WTC11 (cell line): ENCODE measurements around the gene SLC9A9.

ENCODE experiments used
- CREM ChIP-seq: sonication (generic); formaldehyde crosslinking; IDR thresholded peaks from 2 replicates; pipeline ENCODE4 v1.8.1; 2022; ENCODE audit warnings: mild to moderate bottlenecking, missing genetic modification reagents, moderate library complexity
- CTCF ChIP-seq: fragments of 200-600 bp; IDR thresholded peaks from 2 replicates; pipeline ENCODE4 v1.8.0; 2022; ENCODE audit warnings: antibody characterized with exemption
- FOXK1 ChIP-seq: sonication (generic); formaldehyde crosslinking; IDR thresholded peaks from 2 replicates; pipeline ENCODE4 v1.8.0; 2022; ENCODE audit warnings: mild to moderate bottlenecking, moderate library complexity, missing genetic modification reagents
- GTF2I ChIP-seq: fragments of 250-450 bp; sonication (Bioruptor Pico); conservative IDR thresholded peaks from 2 replicates; pipeline ENCODE4 v1.4.0; 2021; ENCODE audit warnings: mild to moderate bottlenecking
- OVOL2 ChIP-seq: fragments of 250-450 bp; sonication (Bioruptor Pico); IDR thresholded peaks from 2 replicates; pipeline ENCODE4 v1.9.0; 2021; ENCODE audit warnings: mild to moderate bottlenecking, borderline replicate concordance
- SMAD3 ChIP-seq: sonication (generic); formaldehyde crosslinking; IDR thresholded peaks from 2 replicates; pipeline ENCODE4 v1.8.0; 2022; ENCODE audit warnings: missing genetic modification reagents, mild to moderate bottlenecking, borderline replicate concordance
- TCF7 ChIP-seq: sonication (generic); formaldehyde crosslinking; IDR thresholded peaks from 2 replicates; pipeline ENCODE4 v1.8.0; 2022; ENCODE audit warnings: mild to moderate bottlenecking, low read depth, missing genetic modification reagents, moderate library complexity
- TP53 ChIP-seq: sonication (generic); formaldehyde crosslinking; IDR thresholded peaks from 2 replicates; pipeline ENCODE4 v1.8.1; 2023; ENCODE audit warnings: mild to moderate bottlenecking, missing genetic modification reagents
- ZMAT4 ChIP-seq: fragments of 250-450 bp; sonication (Bioruptor Pico); IDR thresholded peaks from 2 replicates; pipeline ENCODE4 v1.9.0; 2021; ENCODE audit warnings: mild to moderate bottlenecking
- ZNF232 ChIP-seq: sonication (generic); formaldehyde crosslinking; IDR thresholded peaks from 2 replicates; pipeline ENCODE4 v1.8.0; 2022; ENCODE audit warnings: mild to moderate bottlenecking, missing genetic modification reagents
- ZNF423 ChIP-seq: fragments of 250-450 bp; sonication (Bioruptor Pico); IDR thresholded peaks from 2 replicates; pipeline ENCODE4 v2.1.2; 2022; ENCODE audit warnings: mild to moderate bottlenecking, moderate library complexity
- ZNF512 ChIP-seq: sonication (generic); formaldehyde crosslinking; IDR thresholded peaks from 2 replicates; pipeline ENCODE4 v1.8.1; 2022; ENCODE audit warnings: missing genetic modification reagents, borderline replicate concordance

- TF ChIP-seq ZNF423 (CRISPR knock-in tag) (no peak), CTCF (no peak), OVOL2 (CRISPR knock-in tag) (no peak), CREM (CRISPR knock-in tag) (no peak), ZNF512 (no peak), TCF7 (no peak), ZMAT4 (no peak), ZNF232 (no peak), SMAD3 (CRISPR knock-in tag) (no peak), GTF2I (CRISPR knock-in tag) (no peak), TP53 (CRISPR knock-in tag) (no peak), FOXK1 (CRISPR knock-in tag) (no peak)
These were observed 518.6 kb downstream of the SLC9A9 start for GRCh38 chr3:143329567-143330211.
